GM19372 (cell line): ENCODE results near the gene TFR2.

Source experiments
- ATAC-seq: cut with Tn5 transposase; IDR thresholded peaks from one replicate; pipeline ENCODE4 v1.9.1; 2021; ENCODE audit warnings: mild to moderate bottlenecking, low read depth, moderate library complexity; ENCODE audit not compliant: unreplicated experiment

TFR2 gene

GRCh38 chr7:100641463-100641859 lies at the start of gene TFR2:
TSS of gene TFR2 (minus strand) at chr7:100641552. CDS start at chr7:100641509, 43 bp downstream.
- no peak for ATAC-seq

GRCh38 chr7:100689230-100690135 lies 48.1 kb upstream of the TFR2 start:
- ATAC-seq: no peak

- no peak for ATAC-seq
Measured at GRCh38 chr7:100688326-100688860, 47.0 kb upstream of the TFR2 start.

GRCh38 chr7:100687751-100688300 lies 46.5 kb upstream of the TFR2 start:
- ATAC-seq: no peak

- ATAC-seq: no peak
Measured at GRCh38 chr7:100687261-100687660, 45.9 kb upstream of the TFR2 start.

GRCh38 chr7:100686822-100687211 lies 45.5 kb upstream of the TFR2 start:
- ATAC-seq: no peak

- ATAC-seq: no peak
Measured at GRCh38 chr7:100686201-100686821, 45.0 kb upstream of the TFR2 start.

GRCh38 chr7:100685631-100686145 lies 44.3 kb upstream of the TFR2 start:
- no peak for ATAC-seq

- ATAC-seq: no peak
Measured at GRCh38 chr7:100685049-100685605, 43.8 kb upstream of the TFR2 start.

- no peak for ATAC-seq
Measured at GRCh38 chr7:100684534-100685042, 43.2 kb upstream of the TFR2 start.

GRCh38 chr7:100683659-100684533 lies 42.5 kb upstream of the TFR2 start:
- no peak for ATAC-seq

- ATAC-seq: no peak
Measured at GRCh38 chr7:100682991-100683658, 41.8 kb upstream of the TFR2 start.

GRCh38 chr7:100682228-100682741 lies 40.9 kb upstream of the TFR2 start:
- no peak for ATAC-seq

- ATAC-seq: no peak
Measured at GRCh38 chr7:100681491-100682227, 40.3 kb upstream of the TFR2 start.

- ATAC-seq: no peak
Measured at GRCh38 chr7:100680576-100681271, 39.4 kb upstream of the TFR2 start.

- no peak for ATAC-seq
Measured at GRCh38 chr7:100679927-100680575, 38.7 kb upstream of the TFR2 start.
